ENCODE measurements around the gene LRRC47.

The LRRC47 gene

GRCh38 chr1:3746389-3746829 is 49.9 kb downstream of the LRRC47 start:
- Mint-ChIP-seq H3K36me3 (ENCODE audit: low read depth) (peaks cover 13% of the 10 kb centered on the region), H3K27ac (peak overlapping the region in 1 of 3 experiments; percentile 69), H3K9me3 (no peaks in the 10 kb centered on the region), H3K27me3 (ENCODE audit: low read depth) (peaks cover 11% of the 10 kb centered on the region), H3K4me3 (peak overlapping the region; percentile 84 to 88 (median 88)), H3K4me1 (peaks cover 25% of the 10 kb centered on the region)
- TF ChIP-seq, protein P1, sequence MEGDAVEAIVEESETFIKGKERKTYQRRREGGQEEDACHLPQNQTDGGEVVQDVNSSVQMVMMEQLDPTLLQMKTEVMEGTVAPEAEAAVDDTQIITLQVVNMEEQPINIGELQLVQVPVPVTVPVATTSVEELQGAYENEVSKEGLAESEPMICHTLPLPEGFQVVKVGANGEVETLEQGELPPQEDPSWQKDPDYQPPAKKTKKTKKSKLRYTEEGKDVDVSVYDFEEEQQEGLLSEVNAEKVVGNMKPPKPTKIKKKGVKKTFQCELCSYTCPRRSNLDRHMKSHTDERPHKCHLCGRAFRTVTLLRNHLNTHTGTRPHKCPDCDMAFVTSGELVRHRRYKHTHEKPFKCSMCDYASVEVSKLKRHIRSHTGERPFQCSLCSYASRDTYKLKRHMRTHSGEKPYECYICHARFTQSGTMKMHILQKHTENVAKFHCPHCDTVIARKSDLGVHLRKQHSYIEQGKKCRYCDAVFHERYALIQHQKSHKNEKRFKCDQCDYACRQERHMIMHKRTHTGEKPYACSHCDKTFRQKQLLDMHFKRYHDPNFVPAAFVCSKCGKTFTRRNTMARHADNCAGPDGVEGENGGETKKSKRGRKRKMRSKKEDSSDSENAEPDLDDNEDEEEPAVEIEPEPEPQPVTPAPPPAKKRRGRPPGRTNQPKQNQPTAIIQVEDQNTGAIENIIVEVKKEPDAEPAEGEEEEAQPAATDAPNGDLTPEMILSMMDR (IDR thresholded peaks at IDR 0.05; ENCODE audit: unreplicated experiment in 3 of 3): no peak

GRCh38 chr1:3745590-3746381 is 50.5 kb downstream of the LRRC47 start:
- peaks cover 20% of the 10 kb centered on the region for H3K4me1 Mint-ChIP-seq
- H3K27ac Mint-ChIP-seq: peak overlapping the region in 1 of 3 experiments; percentile 69
- peaks cover 9% of the 10 kb centered on the region for H3K27me3 Mint-ChIP-seq (ENCODE audit: low read depth)
- TF ChIP-seq, protein P1 (IDR thresholded peaks at IDR 0.05; ENCODE audit: unreplicated experiment in 3 of 3): no peak
- no peaks in the 10 kb centered on the region for H3K9me3 Mint-ChIP-seq
- peaks cover 15% of the 10 kb centered on the region for H3K36me3 Mint-ChIP-seq (ENCODE audit: low read depth)
- peak overlapping the region; percentile 84 to 88 (median 88) for H3K4me3 Mint-ChIP-seq

DNA sequence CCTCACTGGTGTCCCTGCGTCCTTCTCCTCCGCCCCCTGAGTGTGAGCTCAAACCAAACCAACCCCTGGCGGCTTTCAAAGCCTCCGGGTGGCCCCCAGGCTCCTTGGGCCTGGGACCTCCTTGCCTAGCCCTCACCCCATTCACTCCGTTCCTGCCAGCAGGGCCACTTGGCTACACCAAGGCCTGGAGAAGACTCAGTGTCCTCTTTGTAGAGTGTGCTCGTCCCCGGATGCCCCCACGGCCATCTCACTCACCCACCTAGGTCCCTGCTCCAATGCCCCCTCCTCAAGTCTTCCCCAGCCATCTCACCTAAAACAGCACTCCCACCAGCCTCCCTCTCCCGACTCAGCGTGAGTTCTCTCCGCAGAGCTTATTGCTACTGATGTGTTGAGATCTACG is 51.2 kb downstream of the LRRC47 start:
- H3K4me3 Mint-ChIP-seq: peak overlapping the region; percentile 84 to 88 (median 88)
- H3K9me3 Mint-ChIP-seq: no peaks in the 10 kb centered on the region
- peaks cover 20% of the 10 kb centered on the region for H3K4me1 Mint-ChIP-seq
- peaks cover 15% of the 10 kb centered on the region for H3K36me3 Mint-ChIP-seq (ENCODE audit: low read depth)
- TF ChIP-seq, protein P1 (IDR thresholded peaks at IDR 0.05; ENCODE audit: unreplicated experiment in 3 of 3): no peak
- peaks cover 4% of the 10 kb centered on the region for H3K27me3 Mint-ChIP-seq (ENCODE audit: low read depth)
- no peak overlapping the region for H3K27ac Mint-ChIP-seq

DNA sequence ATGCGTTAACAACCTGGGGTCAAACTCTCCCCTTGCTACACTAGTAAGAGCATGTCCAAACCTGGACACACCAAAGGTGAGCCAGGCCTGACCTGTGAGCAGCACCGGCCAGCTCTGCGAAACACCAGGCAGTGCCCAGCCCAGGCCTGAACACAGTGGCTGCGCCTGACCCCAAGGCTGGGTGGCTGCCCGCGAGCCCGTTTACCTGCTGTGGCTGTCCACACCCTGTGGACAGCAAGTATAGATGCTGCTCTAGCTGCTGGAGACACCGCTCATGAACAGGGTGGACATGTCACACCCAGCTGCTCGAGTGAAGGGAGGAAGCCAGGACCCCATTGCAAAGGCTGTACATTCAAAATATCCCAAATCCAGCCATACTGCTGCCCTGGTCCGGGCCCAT is 51.7 kb downstream of the LRRC47 start:
- Mint-ChIP-seq H3K4me1 (peaks cover 20% of the 10 kb centered on the region), H3K27me3 (ENCODE audit: low read depth) (peaks cover 4% of the 10 kb centered on the region), H3K4me3 (peak overlapping the region; percentile 84 to 88 (median 88)), H3K27ac (no peak overlapping the region), H3K9me3 (no peaks in the 10 kb centered on the region), H3K36me3 (ENCODE audit: low read depth) (peaks cover 15% of the 10 kb centered on the region)
- TF ChIP-seq, protein P1 (IDR thresholded peaks at IDR 0.05; ENCODE audit: unreplicated experiment in 3 of 3): no peak

- H3K36me3 Mint-ChIP-seq (ENCODE audit: low read depth): peaks cover 15% of the 10 kb centered on the region
- TF ChIP-seq, protein P1 (IDR thresholded peaks at IDR 0.05; ENCODE audit: unreplicated experiment in 3 of 3): no peak
- no peak overlapping the region for H3K27ac Mint-ChIP-seq
- peak overlapping the region in 2 of 3 experiments; percentile 4 to 13 for H3K4me3 Mint-ChIP-seq
- no peaks in the 10 kb centered on the region for H3K9me3 Mint-ChIP-seq
- H3K4me1 Mint-ChIP-seq: peaks cover 20% of the 10 kb centered on the region
- peaks cover 4% of the 10 kb centered on the region for H3K27me3 Mint-ChIP-seq (ENCODE audit: low read depth)
Observed at GRCh38 chr1:3743826-3744225, 52.5 kb downstream of the LRRC47 start.

- Mint-ChIP-seq H3K9me3 (no peaks in the 10 kb centered on the region), H3K27me3 (ENCODE audit: low read depth) (peaks cover 4% of the 10 kb centered on the region), H3K4me1 (peaks cover 20% of the 10 kb centered on the region), H3K27ac (no peak overlapping the region), H3K36me3 (ENCODE audit: low read depth) (peaks cover 15% of the 10 kb centered on the region), H3K4me3 (peak overlapping the region; percentile 17 to 51 (median 32))
- TF ChIP-seq, protein P1 (IDR thresholded peaks at IDR 0.05; ENCODE audit: unreplicated experiment in 3 of 3): no peak
Observed at GRCh38 chr1:3743421-3743820, 52.9 kb downstream of the LRRC47 start.

Data from nephron (organoid).